ENCODE measurements around the gene FBXO48.

Gene FBXO48

GRCh38 chr2:68432696-68433658 lies 34.1 kb downstream of the FBXO48 start:
- DNase-seq: no peak

- no peak for DNase-seq
Observed at GRCh38 chr2:68431316-68431972, 35.6 kb downstream of the FBXO48 start.

- no peak for DNase-seq
Observed at GRCh38 chr2:68429311-68429826, 37.7 kb downstream of the FBXO48 start.

- DNase-seq: no peak
Observed at GRCh38 chr2:68428746-68429145, 38.3 kb downstream of the FBXO48 start.

GRCh38 chr2:68428126-68428525 lies 39.0 kb downstream of the FBXO48 start:
- no peak for DNase-seq

- DNase-seq: no peak
Observed at GRCh38 chr2:68426848-68427579, 40.1 kb downstream of the FBXO48 start.

- DNase-seq: no peak
Observed at GRCh38 chr2:68426446-68426845, 40.6 kb downstream of the FBXO48 start.

GRCh38 chr2:68425503-68425902 lies 41.6 kb downstream of the FBXO48 start:
- DNase-seq: no peak

GRCh38 chr2:68423966-68424650 lies 43.0 kb downstream of the FBXO48 start:
- DNase-seq: no peak

GRCh38 chr2:68420254-68420910 lies 46.7 kb downstream of the FBXO48 start:
- DNase-seq: no peak

GRCh38 chr2:68418855-68419254 lies 48.2 kb downstream of the FBXO48 start:
- DNase-seq: no peak

- DNase-seq: no peak
Observed at GRCh38 chr2:68418419-68418818, 48.7 kb downstream of the FBXO48 start.

GRCh38 chr2:68417926-68418325 lies 49.2 kb downstream of the FBXO48 start:
- DNase-seq: no peak

- DNase-seq: no peak
Observed at GRCh38 chr2:68416081-68416675, 50.9 kb downstream of the FBXO48 start.

- no peak for DNase-seq
Observed at GRCh38 chr2:68415521-68415920, 51.6 kb downstream of the FBXO48 start.

- DNase-seq: no peak
Observed at GRCh38 chr2:68414876-68415275, 52.2 kb downstream of the FBXO48 start.

- no peak for DNase-seq
Observed at GRCh38 chr2:68414452-68414851, 52.6 kb downstream of the FBXO48 start.

- DNase-seq: no peak
Observed at GRCh38 chr2:68413466-68413865, 53.6 kb downstream of the FBXO48 start.

- DNase-seq: no peak
Observed at GRCh38 chr2:68412127-68412819, 54.8 kb downstream of the FBXO48 start.

GRCh38 chr2:68411397-68412126 lies 55.5 kb downstream of the FBXO48 start:
- DNase-seq: no peak
